Nucleus accumbens (tissue), 56 donors: Measurements from ENCODE around the gene BAMBI.

Experiments used
- DNase-seq, 56 donors: peaks; one replicate each; lab custom pipeline; 2025; lab: John Stamatoyannopoulos, UW

Gene BAMBI

GRCh38 chr10:28669227-28670173, 7.8 kb upstream of the BAMBI start:
- DNase-seq = no peak

- DNase-seq = no peak
Observed at GRCh38 chr10:28674782-28675181, 2.5 kb upstream of the BAMBI start.

- DNase-seq = peak in 8 of 56 donors; percentile 25 to 59 (median 40)
Observed at GRCh38 chr10:28676326-28676967, 874 bp upstream of the BAMBI start.

- peak in 16 of 56 donors; percentile 3 to 60 (median 30) for DNase-seq
Observed at GRCh38 chr10:28677888-28678686, 766 bp downstream of the BAMBI start.

- DNase-seq = peak in 2 of 56 donors; percentile 7 to 9
Observed at GRCh38 chr10:28678687-28679457, 1.6 kb downstream of the BAMBI start.

GRCh38 chr10:28679581-28680357, 2.4 kb downstream of the BAMBI start:
- peak in 1 of 56 donors; percentile 23 for DNase-seq

GRCh38 chr10:28680358-28680752, 3.0 kb downstream of the BAMBI start:
- DNase-seq = no peak

- peak in 9 of 56 donors; percentile 4 to 35 (median 9) for DNase-seq
Observed at GRCh38 chr10:28681291-28681763, 4.0 kb downstream of the BAMBI start.

GRCh38 chr10:28681928-28682750, 4.8 kb downstream of the BAMBI start:
- no peak for DNase-seq

- DNase-seq = no peak
Observed at GRCh38 chr10:28684157-28684985, 7.0 kb downstream of the BAMBI start.

- DNase-seq = peak in 3 of 56 donors; percentile 2 to 29 (median 4)
Observed at GRCh38 chr10:28684986-28685580, 7.8 kb downstream of the BAMBI start.

GRCh38 chr10:28685717-28686116, 8.4 kb downstream of the BAMBI start:
- DNase-seq = no peak

GRCh38 chr10:28686835-28687682, 9.7 kb downstream of the BAMBI start:
- DNase-seq = no peak

GRCh38 chr10:28687683-28688001, 10.3 kb downstream of the BAMBI start:
- DNase-seq = no peak

- DNase-seq = no peak
Observed at GRCh38 chr10:28690545-28690944, 13.2 kb downstream of the BAMBI start.

- DNase-seq = no peak
Observed at GRCh38 chr10:28691187-28691694, 13.9 kb downstream of the BAMBI start.
